Mesothelial cell of epicardium (in vitro differentiated cells): ENCODE results near the gene CHRM2. TPM values are rescaled to one million over a fixed set of nuclear protein-coding genes. Genes with fewer than 3 reads are reported as not detected.
A peak's percentile ranks its signal among the peaks of the same experiment; 100 is the strongest.

Source experiments
- DNase-seq, 2 experiments: peaks; one replicate each; pipeline ENCODE4 v3.0.0; 2021; ENCODE audit warnings: low spot score in 2 of 2; ENCODE audit not compliant: unreplicated experiment in 2 of 2
- H3K27ac Mint-ChIP-seq: 2 replicates; pipeline ENCODE4 v1.8.0; 2021; ENCODE audit warnings: mixed read lengths
- H3K27me3 Mint-ChIP-seq: 2 replicates; pipeline ENCODE4 v1.8.0; 2021; ENCODE audit warnings: low read depth, mixed read lengths
- H3K36me3 Mint-ChIP-seq: 2 replicates; pipeline ENCODE4 v1.8.0; 2021; ENCODE audit warnings: mixed read lengths
- H3K4me1 Mint-ChIP-seq: 2 replicates; pipeline ENCODE4 v1.8.0; 2021; ENCODE audit warnings: mixed read lengths
- H3K4me3 Mint-ChIP-seq: 2 replicates; pipeline ENCODE4 v1.8.0; 2021; ENCODE audit warnings: mild to moderate bottlenecking, moderate library complexity, mixed read lengths
- H3K9me3 Mint-ChIP-seq: 2 replicates; pipeline ENCODE4 v1.8.0; 2021; ENCODE audit warnings: mixed read lengths
- CTCF ChIP-seq: fragments of 200-600 bp; sonication (generic); IDR thresholded peaks from one replicate; pipeline ENCODE4 v1.5.0; 2021; ENCODE audit warnings: antibody characterized with exemption; ENCODE audit not compliant: unreplicated experiment
- total RNA-seq: library from RNA; stranded (reverse); gene quantifications from 3 replicates; pipeline ENCODE4 v1.2.1, GENCODE V29; 2021

The CHRM2 gene
- total RNA-seq, 1 donor from 2014 or later, result 41.6 TPM

DNA sequence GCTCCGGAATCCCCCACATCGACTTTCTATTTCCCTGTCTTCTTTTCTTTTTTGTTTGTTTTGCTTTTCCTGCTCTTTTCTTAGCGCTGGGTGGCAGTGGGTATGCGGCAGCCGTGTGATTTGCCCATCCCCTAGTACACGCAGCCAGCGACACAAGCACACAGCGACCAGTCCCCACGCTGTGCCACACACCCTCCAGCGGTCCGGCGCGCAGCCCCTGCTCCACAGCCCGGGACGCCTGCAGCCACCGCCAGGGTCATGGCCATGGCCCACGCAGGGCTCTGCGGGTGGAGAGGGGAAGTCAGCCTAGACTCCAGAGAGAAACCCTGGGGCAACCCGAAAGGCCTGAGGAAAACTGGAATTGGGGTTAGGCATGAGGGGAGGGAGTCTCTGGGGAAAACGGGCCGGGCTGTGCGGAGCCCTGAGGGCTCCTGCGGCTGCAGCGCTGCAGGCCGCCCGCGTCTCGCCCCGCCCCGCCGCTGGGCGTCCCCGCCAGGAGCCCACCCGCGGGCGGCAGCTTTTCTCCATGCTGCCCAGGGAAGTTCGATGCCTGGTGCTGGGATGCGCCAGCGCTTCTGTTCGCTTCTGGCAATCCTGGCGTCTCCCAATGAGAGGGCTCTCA is 2.5 kb downstream of the CHRM2 start:
- Mint-ChIP-seq H3K4me1 (peaks cover 40% of the 10 kb centered on the region), H3K9me3 (no peaks in the 10 kb centered on the region), H3K4me3 (peak overlapping the region; percentile 88), H3K27me3 (peaks cover 63% of the 10 kb centered on the region), H3K27ac (peak overlapping the region; percentile 67), H3K36me3 (peaks cover 6% of the 10 kb centered on the region)
- peak; percentile 19 to 48 for DNase-seq
- no peak for TF ChIP-seq CTCF

DNA sequence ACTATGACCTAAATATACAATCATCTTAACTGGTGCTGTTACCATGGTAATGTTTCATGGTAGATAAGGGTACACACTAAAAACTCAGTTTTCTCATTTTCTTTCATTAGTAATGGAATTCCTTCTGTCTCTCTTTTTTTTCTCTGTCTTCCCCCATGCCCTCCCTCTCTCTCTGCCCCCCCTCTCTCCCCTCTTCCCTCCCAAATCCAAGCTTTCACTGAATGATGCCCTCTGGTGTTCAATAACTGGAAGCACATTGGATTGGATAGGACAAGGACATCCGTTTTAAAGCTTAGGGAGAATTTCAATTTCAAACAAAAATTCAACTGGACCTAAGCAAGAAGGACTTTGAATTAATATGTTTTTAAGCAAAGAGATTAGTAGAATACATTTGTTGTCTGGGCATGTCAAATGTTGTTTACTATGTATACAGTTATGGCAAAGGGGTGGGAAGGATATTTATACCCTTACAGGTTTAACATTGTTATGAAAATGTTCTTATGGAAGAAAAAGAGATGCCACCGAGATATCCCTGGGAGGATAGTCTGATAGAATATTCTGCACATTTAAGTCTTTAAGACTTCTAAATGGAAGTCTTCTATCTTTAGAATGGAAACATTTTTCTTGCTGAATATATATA is 6.1 kb downstream of the CHRM2 start:
- Mint-ChIP-seq H3K27me3 (peaks cover 42% of the 10 kb centered on the region), H3K4me1 (peaks cover 44% of the 10 kb centered on the region), H3K4me3 (no peak overlapping the region), H3K9me3 (no peaks in the 10 kb centered on the region), H3K27ac (no peak overlapping the region), H3K36me3 (peaks cover 6% of the 10 kb centered on the region)
- DNase-seq, result no peak
- TF ChIP-seq CTCF, result peak; percentile 41

DNA sequence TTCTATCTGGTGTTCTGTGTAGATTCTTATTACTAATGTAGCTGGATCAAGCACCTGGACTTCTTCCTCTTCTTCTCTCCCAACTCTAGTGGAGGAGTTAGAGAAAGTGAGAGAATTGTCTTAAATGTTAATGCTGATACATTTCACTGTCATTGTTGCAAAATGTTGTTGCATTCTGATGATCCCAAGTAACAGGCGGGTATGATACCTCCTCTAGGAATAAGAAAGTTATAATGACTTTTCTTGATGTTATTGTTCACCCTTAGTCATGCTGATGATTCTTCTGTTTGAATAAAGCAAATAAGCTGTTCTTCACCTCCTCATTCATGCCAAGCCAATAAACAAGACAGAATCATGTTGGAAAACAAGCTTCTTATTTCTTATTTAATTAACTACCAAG is 9.1 kb downstream of the CHRM2 start:
- TF ChIP-seq CTCF, result no peak
- H3K4me3 Mint-ChIP-seq, result no peak overlapping the region
- H3K36me3 Mint-ChIP-seq, result peaks cover 5% of the 10 kb centered on the region
- H3K4me1 Mint-ChIP-seq, result peaks cover 35% of the 10 kb centered on the region
- H3K9me3 Mint-ChIP-seq, result no peaks in the 10 kb centered on the region
- DNase-seq, result no peak
- H3K27me3 Mint-ChIP-seq, result peaks cover 13% of the 10 kb centered on the region
- H3K27ac Mint-ChIP-seq, result peak overlapping the region; percentile 58

DNA sequence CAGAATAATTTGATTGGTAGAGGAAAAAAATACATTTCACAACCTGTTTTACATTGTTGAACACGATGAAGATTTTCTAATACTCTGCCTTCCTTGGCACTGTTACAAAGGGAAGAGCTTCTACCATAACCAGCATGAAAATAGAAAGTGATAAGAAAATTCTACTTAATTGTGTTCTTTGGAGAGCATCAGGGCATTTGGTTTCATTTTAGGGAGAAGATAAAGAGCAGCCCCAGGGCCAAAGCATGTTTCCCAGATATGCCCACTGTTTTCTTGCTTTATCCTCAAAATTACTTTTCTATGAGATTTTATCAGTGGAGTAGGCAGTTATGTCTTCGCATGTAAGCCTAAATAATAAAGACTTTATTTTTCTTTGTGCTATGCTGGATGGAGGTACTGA is 9.5 kb downstream of the CHRM2 start:
- no peak for DNase-seq
- no peak overlapping the region for H3K4me3 Mint-ChIP-seq
- TF ChIP-seq CTCF, result no peak
- H3K27me3 Mint-ChIP-seq, result peaks cover 9% of the 10 kb centered on the region
- H3K36me3 Mint-ChIP-seq, result peaks cover 4% of the 10 kb centered on the region
- peak overlapping the region; percentile 33 for H3K27ac Mint-ChIP-seq
- H3K9me3 Mint-ChIP-seq, result no peaks in the 10 kb centered on the region
- peaks cover 33% of the 10 kb centered on the region for H3K4me1 Mint-ChIP-seq

GRCh38 chr7:136878878-136879277 is 10.4 kb downstream of the CHRM2 start:
- H3K36me3 Mint-ChIP-seq, result peaks cover 4% of the 10 kb centered on the region
- H3K27me3 Mint-ChIP-seq, result no peaks in the 10 kb centered on the region
- TF ChIP-seq CTCF, result no peak
- peaks cover 33% of the 10 kb centered on the region for H3K4me1 Mint-ChIP-seq
- H3K9me3 Mint-ChIP-seq, result no peaks in the 10 kb centered on the region
- no peak overlapping the region for H3K4me3 Mint-ChIP-seq
- H3K27ac Mint-ChIP-seq, result peak overlapping the region; percentile 78
- no peak for DNase-seq
